GM21619 (cell line): Measurements from ENCODE around the gene TAF6L.
"Not testable (repeated sequence)": the region's sequence is repeated elsewhere in the genome, so short reads cannot be mapped to it uniquely, and the experiment has no call there.

Experiments used
- ATAC-seq: cut with Tn5 transposase; IDR thresholded peaks from one replicate; pipeline ENCODE4 v1.9.1; 2021; ENCODE audit not compliant: unreplicated experiment

TAF6L gene, protein sequence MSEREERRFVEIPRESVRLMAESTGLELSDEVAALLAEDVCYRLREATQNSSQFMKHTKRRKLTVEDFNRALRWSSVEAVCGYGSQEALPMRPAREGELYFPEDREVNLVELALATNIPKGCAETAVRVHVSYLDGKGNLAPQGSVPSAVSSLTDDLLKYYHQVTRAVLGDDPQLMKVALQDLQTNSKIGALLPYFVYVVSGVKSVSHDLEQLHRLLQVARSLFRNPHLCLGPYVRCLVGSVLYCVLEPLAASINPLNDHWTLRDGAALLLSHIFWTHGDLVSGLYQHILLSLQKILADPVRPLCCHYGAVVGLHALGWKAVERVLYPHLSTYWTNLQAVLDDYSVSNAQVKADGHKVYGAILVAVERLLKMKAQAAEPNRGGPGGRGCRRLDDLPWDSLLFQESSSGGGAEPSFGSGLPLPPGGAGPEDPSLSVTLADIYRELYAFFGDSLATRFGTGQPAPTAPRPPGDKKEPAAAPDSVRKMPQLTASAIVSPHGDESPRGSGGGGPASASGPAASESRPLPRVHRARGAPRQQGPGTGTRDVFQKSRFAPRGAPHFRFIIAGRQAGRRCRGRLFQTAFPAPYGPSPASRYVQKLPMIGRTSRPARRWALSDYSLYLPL

DNA sequence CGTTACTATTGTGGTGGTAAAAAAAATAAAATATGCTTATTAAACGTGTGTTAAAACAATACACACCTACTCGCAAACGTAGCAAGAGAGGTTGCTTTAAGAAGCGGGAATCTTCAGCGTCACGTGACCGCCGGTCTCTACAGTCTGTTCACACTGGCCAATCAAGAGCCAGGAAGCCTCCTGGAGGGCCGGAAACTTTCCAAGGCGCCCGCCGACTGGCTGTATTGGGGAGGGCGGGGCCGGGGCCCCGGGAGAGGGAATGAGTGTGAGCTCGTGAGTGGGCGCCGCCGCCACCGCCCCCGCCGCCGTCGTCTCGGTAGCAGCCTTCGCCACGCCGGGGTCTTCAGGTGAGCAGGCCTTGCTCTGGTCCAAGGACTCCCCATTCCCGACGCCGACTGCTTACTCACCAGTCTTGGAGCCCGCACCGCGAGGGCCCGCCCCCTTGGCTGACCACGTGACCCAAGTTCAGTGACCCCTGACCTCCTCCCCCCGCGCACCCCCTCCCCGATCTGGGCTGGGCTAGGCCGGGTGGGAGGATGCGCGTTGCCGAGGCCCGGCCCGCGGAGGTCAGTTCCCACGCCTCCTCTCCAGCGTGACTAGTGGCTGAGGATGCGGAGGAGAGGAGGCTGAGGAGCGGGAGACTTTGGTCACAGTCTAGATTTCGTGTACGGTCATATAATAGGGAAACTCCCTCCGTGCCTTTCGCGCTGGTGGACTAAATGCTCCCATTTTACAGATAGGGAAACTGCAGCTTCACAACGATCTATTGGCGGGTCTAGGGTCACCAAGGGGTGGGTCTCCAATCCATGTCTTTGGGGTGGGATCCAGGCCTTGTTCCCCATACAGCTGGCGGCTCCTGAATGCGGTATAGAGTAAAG, at the start of gene TAF6L:
Gene TAF6L (plus strand): TSS at position 253 of the 878 bp plus-strand sequence. CDS start 4,388 bp downstream, outside the sequence.
- ATAC-seq = peak; percentile 82

DNA sequence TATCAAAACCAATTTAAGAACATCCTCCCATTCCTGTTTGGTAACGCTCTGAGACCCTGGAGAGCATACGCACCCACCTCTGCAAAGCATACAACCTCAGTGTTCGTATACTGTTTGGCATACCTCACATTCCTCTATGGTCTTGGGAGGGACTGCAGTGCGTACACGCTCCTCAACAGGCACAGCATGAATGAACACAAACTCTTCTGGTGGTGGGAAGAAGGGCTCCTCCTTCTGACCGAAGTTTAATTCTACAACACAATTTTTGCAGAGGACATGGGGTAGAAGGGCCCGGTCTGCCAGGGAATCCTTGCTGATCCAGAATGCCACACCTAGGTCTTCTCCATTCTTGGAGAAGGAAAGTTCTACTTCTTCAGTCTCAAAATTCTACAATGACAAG, 49.2 kb upstream of the TAF6L start:
- ATAC-seq = no peak

DNA sequence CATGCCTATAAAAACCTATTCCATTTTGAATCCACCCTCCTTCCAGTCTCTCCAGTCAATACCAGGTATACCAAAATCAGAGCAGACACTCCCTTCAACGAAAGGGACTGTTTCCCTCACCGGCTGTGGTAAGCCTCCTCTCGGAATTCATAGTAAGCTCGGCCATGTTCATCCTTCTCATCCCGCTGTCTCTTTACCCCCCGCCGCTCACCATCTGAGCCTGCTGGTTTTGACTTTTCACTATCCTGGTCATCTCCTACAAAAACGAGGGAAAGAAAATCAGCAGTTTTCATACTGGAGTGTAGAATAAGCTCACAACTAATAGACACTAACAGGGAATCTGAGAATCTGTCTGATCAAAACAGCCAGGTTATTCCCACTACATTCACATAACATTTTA, 47.0 kb upstream of the TAF6L start:
- no peak for ATAC-seq

DNA sequence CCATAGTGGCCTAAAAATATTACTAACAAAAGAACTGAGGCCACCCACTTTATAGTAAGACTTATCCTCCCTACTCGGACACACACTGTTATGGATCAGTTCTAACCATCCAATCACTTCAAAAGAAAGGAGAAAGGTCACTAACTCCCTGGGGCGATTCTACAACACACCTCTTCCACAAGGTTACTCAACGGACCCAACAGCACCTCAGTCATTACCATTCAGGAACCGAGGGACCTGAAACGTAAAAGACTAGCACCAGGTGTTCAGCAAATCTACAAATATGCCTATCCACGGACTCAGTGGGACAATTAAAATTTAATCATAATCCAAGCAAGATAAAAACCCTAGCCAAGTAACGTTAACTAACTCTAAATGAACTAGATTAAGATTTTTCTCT, 45.5 kb upstream of the TAF6L start:
- ATAC-seq = no peak

GRCh38 chr11:62726156-62726914, 44.9 kb upstream of the TAF6L start:
- ATAC-seq = no peak

- no peak for ATAC-seq
Observed at GRCh38 chr11:62726915-62727164, 44.4 kb upstream of the TAF6L start.

DNA sequence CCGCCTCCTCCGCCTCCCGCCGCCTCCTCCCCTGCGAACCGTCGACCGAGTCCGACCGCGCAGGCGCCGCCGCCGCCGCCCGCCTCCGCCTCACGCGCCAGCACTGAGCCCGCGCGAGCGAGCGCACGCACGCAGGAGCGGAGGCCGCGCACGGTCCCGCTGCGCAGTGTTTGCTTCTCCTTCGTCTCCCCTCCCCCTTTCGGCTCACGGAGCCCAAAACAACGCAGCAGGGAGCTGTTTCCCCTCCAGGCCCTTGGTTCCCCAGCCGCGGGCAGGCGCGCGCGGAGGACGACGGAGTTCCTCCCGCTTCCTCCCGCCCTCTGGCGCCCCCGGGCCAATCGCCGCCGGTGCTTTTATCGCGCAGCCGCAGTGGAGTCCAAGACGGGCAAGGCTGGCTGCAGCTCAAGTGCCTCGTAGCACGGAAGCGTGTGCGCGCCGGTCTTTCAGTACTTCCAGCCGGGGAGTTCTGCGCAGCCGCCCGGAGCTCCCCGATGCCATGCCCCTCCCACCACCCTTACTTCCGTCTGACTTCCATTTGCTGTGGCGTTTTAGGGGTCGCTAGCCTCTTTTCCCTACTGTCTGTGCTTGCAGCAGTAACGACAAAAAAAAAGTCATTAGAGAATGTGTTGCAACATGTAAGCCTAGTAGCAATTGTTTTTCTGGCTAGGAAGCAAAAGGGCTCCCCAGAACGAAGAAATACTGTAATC, 43.9 kb upstream of the TAF6L start, which contains the start of gene HNRNPUL2:
Gene HNRNPUL2 (minus strand): TSS at position 293 of the 707 bp plus-strand sequence. CDS start 301 bp downstream, outside the sequence.
- peak; percentile 65 for ATAC-seq

DNA sequence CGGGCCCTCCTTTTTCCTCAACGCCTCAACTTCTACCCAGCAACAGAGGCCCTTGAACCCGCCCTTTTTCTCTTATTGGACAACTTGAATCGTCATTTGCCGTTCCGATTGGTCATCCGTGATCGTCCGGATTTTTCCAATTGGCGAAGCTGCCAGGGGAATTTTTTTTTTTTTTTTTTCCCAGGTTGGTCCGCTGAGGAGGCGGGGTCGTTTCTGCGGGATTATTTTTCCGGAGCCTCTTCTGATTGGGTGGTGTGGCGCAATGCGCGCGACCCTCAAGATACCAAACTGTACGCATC, 43.4 kb upstream of the TAF6L start:
- peak; percentile 39 for ATAC-seq

DNA sequence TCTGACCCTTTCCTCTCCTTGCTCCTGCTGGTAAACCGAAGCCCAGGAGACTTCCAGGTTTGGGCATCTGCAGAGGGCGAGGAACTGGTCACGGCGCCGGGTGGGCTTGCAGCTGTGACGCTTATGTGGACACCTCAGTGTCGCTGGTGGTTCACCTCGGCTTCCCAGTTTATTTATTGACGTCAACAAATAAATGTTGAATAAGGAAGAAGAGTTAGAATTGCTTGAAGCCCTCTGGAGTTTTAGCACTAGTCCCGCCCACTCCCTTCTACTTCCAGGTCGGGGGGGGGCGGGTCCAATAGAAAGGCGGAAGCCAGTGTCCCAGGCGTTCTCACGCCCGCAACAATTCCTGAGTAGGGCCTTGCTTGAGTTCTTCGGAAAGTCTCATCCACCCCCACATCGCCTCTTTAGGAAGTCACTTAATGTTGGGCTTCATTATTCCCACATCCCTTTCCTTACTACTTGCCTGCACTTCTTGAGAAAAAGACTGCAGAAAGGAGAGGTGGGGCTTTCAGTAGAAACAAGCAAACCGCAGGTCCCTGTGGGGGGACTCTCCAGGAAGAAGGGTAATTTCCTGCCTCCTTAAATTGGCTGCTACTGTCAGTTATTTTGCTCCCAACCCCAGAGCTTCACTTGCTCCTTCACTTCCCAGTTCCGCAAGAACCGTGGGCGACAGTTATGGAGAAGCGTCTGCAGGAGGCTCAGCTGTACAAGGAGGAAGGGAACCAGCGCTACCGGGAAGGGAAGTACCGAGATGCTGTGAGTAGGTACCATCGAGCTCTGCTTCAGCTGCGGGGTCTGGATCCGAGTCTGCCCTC, 42.8 kb upstream of the TAF6L start, which contains the start of gene TTC9C:
Gene TTC9C (plus strand): TSS at position 316 of the 818 bp plus-strand sequence. CDS start 363 bp downstream, at position 679.
- ATAC-seq = peak; percentile 19

- not testable (repeated sequence) for ATAC-seq
Observed at GRCh38 chr11:62730076-62730475, 41.1 kb upstream of the TAF6L start.

- no peak for ATAC-seq
Observed at GRCh38 chr11:62732830-62733229, 38.4 kb upstream of the TAF6L start.

DNA sequence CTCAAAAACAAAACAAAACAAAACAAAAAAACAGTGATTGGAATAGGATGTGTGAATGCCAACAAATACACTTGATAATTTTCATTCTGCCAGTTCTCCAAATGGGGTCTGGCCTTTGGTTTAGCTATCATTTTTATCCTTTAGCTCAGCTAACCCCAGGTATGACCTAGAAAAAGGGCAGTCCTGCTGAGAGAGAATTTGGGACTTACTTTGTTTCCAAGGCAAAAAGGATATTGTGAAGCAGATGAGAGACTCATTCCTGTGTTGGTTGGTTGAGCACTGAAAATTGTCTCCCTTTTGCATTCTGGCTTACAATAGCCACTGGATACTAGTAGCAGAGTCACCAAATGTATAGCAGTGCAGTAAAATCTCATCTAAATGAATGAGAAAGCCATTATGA, 34.0 kb upstream of the TAF6L start:
- no peak for ATAC-seq

GRCh38 chr11:62747475-62748160, 23.6 kb upstream of the TAF6L start:
- no peak for ATAC-seq

GRCh38 chr11:62749931-62750330, 21.3 kb upstream of the TAF6L start:
- ATAC-seq = not testable (repeated sequence)

GRCh38 chr11:62752177-62752785, 18.9 kb upstream of the TAF6L start:
- no peak for ATAC-seq

- no peak for ATAC-seq
Observed at GRCh38 chr11:62752994-62753735, 18.0 kb upstream of the TAF6L start.

DNA sequence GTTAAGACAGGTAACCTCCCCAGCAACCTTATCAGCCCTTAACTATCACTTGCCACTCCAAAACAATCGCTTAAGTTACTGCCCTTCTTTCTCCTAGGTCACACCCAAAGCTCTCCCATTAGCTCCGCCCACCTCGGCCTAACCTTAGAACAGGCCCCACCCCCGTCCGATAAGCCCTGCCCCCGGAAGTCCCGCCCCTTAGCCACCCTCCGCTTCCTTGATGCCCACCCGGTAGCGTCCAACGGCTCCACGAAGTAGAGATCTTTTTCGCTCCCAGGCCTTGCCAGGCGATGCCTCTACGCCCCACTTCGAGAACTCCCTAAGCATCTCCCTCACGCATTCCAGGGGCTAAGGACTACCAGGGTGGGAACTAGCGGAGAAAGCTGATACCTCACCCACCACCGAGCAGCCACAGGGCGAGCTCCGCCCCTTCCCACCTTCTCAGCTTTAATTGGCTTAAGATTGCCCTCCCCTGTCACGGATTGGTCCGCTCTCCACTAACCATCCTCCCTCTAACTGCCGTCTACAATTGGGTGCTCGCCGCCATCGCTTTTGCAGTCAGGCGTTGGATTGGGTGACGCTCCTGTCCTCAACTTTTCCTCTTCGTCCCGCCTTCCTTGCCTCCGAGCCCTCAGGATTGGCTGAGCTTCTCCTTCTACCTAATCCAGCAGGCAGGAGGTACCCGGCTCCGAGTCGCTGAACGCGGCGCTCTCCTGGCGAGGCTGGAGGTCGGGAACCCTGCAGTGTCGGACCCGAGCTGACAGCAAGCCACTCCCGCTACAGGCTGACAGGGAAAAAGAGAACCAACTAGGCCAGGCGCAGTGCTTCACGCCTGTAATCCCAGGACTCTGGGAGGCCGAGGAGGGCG, 17.2 kb upstream of the TAF6L start, which contains the start of gene ZBTB3:
Gene ZBTB3 (minus strand): TSS at position 425 of the 868 bp plus-strand sequence. CDS start 496 bp downstream, outside the sequence.
- ATAC-seq = peak; percentile 92
